ENCODE measurements around the gene PGC. TPM values are rescaled to one million over a fixed set of nuclear protein-coding genes. Genes with fewer than 3 reads are reported as not detected.

Gene PGC
- total and polyA plus RNA-seq, 4 donors: not detected

DNA sequence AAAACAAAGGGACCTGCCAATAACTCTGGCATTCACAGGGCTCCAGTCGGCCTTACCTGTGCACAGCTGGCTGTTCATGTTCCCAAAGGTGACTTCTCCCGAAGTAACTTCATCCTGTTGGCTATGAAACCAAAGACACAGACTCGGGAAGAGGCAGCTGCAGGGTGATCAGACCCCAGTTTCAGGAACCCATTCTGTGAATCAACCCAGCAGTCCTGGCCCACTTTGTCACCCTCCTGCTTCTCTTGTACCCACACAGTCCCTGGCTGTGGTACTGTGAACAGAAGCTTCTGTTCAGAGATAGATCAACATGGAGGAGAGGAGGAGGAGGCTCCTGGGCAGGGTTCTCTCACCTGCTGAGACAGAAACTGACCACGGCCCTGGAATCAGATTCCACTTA lies 8.7 kb upstream of the PGC start:
- Histone ChIP-seq H3K27ac (ENCODE audit: low read depth, low read length) (no peak overlapping the region), H3K4me3 (ENCODE audit: low read depth, low read length) (no peak overlapping the region), H3K27me3 (ENCODE audit: control insufficient read depth, insufficient read depth, low read length) (no peaks in the 10 kb centered on the region), H3K9me3 (ENCODE audit: control insufficient read depth, insufficient read depth, low read length) (no peaks in the 10 kb centered on the region), H3K36me3 (ENCODE audit: control insufficient read depth, insufficient read depth, low read length) (no peaks in the 10 kb centered on the region), H3K4me1 (ENCODE audit: control insufficient read depth, insufficient read depth, low read length) (peaks cover 7% of the 10 kb centered on the region)
- 77% methylated on average over 4 of the region's 4 CpGs for WGBS (ENCODE audit: insufficient coverage)
- DNase-seq (ENCODE audit: low read depth in 4 of 6, low spot score in 6 of 6): no peak

DNA sequence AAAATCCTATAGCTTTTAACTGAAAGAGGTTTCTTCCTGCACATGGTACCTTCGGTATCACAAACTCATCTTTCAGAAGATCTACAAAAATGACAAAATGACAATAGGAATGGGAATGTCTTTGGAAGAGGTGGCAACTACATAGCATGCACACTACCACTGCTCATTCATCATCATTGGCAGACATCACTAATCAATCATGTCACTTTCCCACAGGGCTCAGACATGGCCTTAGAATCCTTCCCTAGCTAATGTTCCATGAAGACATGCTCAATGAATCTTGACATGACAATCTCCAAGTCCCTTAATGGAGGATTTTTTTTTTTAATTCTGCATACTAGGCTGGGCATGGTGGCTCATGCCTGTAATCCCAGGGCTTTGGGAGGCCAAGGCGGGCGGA lies 3.2 kb upstream of the PGC start:
- Histone ChIP-seq H3K27ac (ENCODE audit: low read depth, low read length) (no peak overlapping the region), H3K4me1 (ENCODE audit: control insufficient read depth, insufficient read depth, low read length) (no peaks in the 10 kb centered on the region), H3K9me3 (ENCODE audit: control insufficient read depth, insufficient read depth, low read length) (no peaks in the 10 kb centered on the region), H3K27me3 (ENCODE audit: control insufficient read depth, insufficient read depth, low read length) (no peaks in the 10 kb centered on the region), H3K36me3 (ENCODE audit: control insufficient read depth, insufficient read depth, low read length) (no peaks in the 10 kb centered on the region), H3K4me3 (ENCODE audit: low read depth, low read length) (no peak overlapping the region)
- DNase-seq (ENCODE audit: low read depth in 4 of 6, low spot score in 6 of 6): no peak
- 100% methylated on average over 1 of the region's 3 CpGs for WGBS (ENCODE audit: insufficient coverage)

DNA sequence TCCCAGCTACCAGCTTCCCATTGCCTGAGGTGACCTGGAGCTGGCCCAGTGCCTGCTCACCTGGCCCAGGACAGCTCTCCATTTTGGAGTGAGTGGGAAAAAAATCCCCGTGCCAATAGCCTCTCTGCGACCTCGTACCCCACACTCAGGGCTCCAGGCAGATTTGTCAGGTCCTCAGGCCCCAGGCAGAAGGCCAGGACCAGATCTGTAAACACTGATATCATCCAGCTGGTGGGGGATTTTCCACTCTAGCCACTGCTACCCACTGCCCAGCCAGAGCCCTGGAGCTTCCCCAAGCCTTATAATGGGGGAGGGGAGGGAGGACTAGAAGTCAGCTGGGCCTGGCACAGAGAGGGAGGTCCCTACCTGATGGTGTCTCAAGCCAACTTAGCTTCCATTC lies 1.3 kb upstream of the PGC start:
- Histone ChIP-seq H3K36me3 (ENCODE audit: control insufficient read depth, insufficient read depth, low read length) (no peaks in the 10 kb centered on the region), H3K4me3 (ENCODE audit: low read depth, low read length) (no peak overlapping the region), H3K9me3 (ENCODE audit: control insufficient read depth, insufficient read depth, low read length) (no peaks in the 10 kb centered on the region), H3K4me1 (ENCODE audit: control insufficient read depth, insufficient read depth, low read length) (no peaks in the 10 kb centered on the region), H3K27me3 (ENCODE audit: control insufficient read depth, insufficient read depth, low read length) (no peaks in the 10 kb centered on the region), H3K27ac (ENCODE audit: low read depth, low read length) (no peak overlapping the region)
- 93% methylated on average over 3 of the region's 3 CpGs for WGBS (ENCODE audit: insufficient coverage)
- no peak for DNase-seq (ENCODE audit: low read depth in 4 of 6, low spot score in 6 of 6)

DNA sequence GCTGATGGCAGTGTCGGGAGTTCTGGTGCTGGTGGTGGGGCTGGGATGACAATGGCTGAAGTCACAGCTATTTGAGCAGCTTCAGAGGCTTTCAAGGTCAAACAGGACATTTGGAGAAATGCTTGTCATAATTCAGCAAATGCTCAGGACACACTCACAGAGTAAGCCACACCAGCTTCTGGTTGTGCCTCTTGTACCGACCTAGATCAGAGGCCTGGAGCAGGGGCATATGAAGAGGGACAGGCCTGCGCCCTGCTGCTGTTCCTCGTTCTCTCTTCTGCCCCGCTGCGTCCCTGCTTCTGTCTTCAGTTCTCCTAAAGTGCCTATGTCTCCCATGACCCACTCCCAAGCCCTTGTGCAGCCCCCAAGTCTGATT lies 893 bp upstream of the PGC start:
- WGBS (ENCODE audit: insufficient coverage): 97% methylated on average over 6 of the region's 6 CpGs
- Histone ChIP-seq H3K27ac (ENCODE audit: low read depth, low read length) (no peak overlapping the region), H3K4me1 (ENCODE audit: control insufficient read depth, insufficient read depth, low read length) (no peaks in the 10 kb centered on the region)

DNA sequence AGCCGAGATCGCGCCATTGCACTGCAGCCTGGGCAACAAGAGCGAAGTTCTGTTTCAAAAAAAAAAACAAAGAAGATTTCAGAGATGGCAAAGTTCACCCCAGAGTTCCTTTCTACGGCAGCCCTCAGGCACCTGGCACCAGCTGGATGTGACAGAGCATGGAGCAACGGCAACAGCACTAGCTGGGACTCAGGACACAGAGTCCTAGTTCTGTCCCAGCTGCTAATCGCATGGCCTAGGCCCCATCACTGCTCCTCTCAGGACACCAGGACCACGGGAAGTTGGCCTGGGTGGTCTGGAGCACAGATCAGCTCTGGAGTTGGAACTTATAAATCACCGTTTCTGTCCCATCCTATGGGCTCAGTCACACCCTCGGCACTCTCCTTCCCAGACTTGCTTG lies 1.1 kb downstream of the PGC start:
- Histone ChIP-seq H3K9me3 (ENCODE audit: control insufficient read depth, insufficient read depth, low read length) (no peaks in the 10 kb centered on the region), H3K27me3 (ENCODE audit: control insufficient read depth, insufficient read depth, low read length) (no peaks in the 10 kb centered on the region), H3K36me3 (ENCODE audit: control insufficient read depth, insufficient read depth, low read length) (no peaks in the 10 kb centered on the region), H3K27ac (ENCODE audit: low read depth, low read length) (no peak overlapping the region), H3K4me3 (ENCODE audit: low read depth, low read length) (no peak overlapping the region), H3K4me1 (ENCODE audit: control insufficient read depth, insufficient read depth, low read length) (no peaks in the 10 kb centered on the region)
- WGBS (ENCODE audit: insufficient coverage): 93% methylated on average over 10 of the region's 10 CpGs
- no peak for DNase-seq (ENCODE audit: low read depth in 4 of 6, low spot score in 6 of 6)

More for the DNA sequence above, 893 bp upstream of the PGC start:
- no peaks in the 10 kb centered on the region for H3K27me3 ChIP-seq (ENCODE audit: control insufficient read depth, insufficient read depth, low read length)
- DNase-seq (ENCODE audit: low read depth in 4 of 6, low spot score in 6 of 6): no peak
- H3K9me3 ChIP-seq (ENCODE audit: control insufficient read depth, insufficient read depth, low read length): no peaks in the 10 kb centered on the region
- no peaks in the 10 kb centered on the region for H3K36me3 ChIP-seq (ENCODE audit: control insufficient read depth, insufficient read depth, low read length)
- H3K4me3 ChIP-seq (ENCODE audit: low read depth, low read length): no peak overlapping the region

DNA sequence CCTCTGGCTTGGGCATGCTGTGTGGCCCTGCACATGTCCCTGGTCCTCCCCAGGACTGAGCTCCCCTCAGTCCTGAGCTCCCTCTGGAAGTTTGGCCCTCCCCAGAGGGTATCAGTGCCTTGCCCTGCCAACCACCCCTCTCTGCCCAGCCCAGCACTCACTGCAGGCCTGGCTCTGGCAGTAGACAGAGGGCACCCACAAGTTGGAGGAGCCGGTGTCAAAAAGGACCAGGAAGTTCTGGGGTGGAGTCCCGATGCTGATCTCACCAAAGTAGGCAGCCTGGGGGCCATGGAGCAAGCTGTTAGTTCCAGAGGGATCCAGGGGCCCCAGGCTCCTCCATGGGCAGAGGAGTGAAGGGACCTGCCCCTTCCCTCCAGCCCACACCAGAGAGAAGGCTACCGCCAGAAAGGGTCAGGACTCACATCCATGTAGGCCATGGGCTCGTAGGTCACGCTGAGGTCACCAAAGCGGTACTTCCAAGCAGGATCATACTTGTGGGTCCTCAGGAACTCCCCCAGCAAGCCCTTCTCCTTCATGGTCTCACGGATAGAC lies 2.9 kb downstream of the PGC start:
- H3K27ac ChIP-seq (ENCODE audit: low read depth, low read length): no peak overlapping the region
- H3K4me1 ChIP-seq (ENCODE audit: control insufficient read depth, insufficient read depth, low read length): no peaks in the 10 kb centered on the region
- DNase-seq (ENCODE audit: low read depth in 4 of 6, low spot score in 6 of 6): no peak
- H3K4me3 ChIP-seq (ENCODE audit: low read depth, low read length): no peak overlapping the region
- H3K9me3 ChIP-seq (ENCODE audit: control insufficient read depth, insufficient read depth, low read length): no peaks in the 10 kb centered on the region
- H3K27me3 ChIP-seq (ENCODE audit: control insufficient read depth, insufficient read depth, low read length): no peaks in the 10 kb centered on the region
- no peaks in the 10 kb centered on the region for H3K36me3 ChIP-seq (ENCODE audit: control insufficient read depth, insufficient read depth, low read length)
- WGBS (ENCODE audit: insufficient coverage): 95% methylated on average over 7 of the region's 7 CpGs

DNA sequence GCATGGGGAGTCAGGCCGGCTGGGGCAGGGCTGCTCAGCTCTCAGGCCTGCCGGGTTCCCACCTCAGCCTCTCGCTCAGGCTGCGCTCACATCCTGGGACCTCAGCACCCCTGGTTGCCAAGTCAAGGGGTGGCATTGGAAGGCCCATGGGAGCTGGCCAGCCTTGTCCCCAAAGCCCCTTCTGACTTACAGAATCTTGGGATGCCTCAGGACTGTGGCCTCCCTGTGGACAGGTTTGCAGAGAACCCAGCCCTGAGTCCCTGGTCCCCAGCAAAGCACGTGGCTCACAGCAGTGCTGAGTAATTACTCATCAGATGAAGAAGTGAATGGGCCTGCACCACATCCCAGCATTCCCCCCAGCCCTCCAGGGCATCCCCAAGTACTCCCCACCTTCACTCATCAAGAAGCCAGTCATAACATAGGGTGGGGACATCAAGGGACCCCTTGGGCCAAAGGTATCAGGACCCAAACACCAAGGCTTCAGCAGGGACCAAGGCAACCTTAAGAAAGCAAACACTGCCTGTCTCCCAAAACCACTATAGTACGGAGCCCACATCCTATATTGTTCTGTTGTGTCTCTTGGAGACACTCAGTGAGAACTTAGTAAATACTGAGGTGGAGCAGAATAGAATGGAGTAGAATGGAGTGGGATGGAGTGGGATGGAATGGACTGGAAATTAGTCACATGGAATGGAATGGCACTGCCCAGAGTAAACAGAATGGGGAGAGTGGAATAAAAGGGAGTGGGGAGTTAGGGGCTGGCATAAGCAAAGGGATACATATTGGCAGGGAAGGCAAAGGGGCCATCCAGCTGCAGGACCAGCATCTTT lies 3.6 kb downstream of the PGC start:
- H3K4me1 ChIP-seq (ENCODE audit: control insufficient read depth, insufficient read depth, low read length): no peaks in the 10 kb centered on the region
- no peaks in the 10 kb centered on the region for H3K9me3 ChIP-seq (ENCODE audit: control insufficient read depth, insufficient read depth, low read length)
- H3K36me3 ChIP-seq (ENCODE audit: control insufficient read depth, insufficient read depth, low read length): no peaks in the 10 kb centered on the region
- no peaks in the 10 kb centered on the region for H3K27me3 ChIP-seq (ENCODE audit: control insufficient read depth, insufficient read depth, low read length)
- no peak for DNase-seq (ENCODE audit: low read depth in 4 of 6, low spot score in 6 of 6)
- no peak overlapping the region for H3K27ac ChIP-seq (ENCODE audit: low read depth, low read length)
- no peak overlapping the region for H3K4me3 ChIP-seq (ENCODE audit: low read depth, low read length)
- WGBS (ENCODE audit: insufficient coverage): 89% methylated on average over 5 of the region's 6 CpGs

DNA sequence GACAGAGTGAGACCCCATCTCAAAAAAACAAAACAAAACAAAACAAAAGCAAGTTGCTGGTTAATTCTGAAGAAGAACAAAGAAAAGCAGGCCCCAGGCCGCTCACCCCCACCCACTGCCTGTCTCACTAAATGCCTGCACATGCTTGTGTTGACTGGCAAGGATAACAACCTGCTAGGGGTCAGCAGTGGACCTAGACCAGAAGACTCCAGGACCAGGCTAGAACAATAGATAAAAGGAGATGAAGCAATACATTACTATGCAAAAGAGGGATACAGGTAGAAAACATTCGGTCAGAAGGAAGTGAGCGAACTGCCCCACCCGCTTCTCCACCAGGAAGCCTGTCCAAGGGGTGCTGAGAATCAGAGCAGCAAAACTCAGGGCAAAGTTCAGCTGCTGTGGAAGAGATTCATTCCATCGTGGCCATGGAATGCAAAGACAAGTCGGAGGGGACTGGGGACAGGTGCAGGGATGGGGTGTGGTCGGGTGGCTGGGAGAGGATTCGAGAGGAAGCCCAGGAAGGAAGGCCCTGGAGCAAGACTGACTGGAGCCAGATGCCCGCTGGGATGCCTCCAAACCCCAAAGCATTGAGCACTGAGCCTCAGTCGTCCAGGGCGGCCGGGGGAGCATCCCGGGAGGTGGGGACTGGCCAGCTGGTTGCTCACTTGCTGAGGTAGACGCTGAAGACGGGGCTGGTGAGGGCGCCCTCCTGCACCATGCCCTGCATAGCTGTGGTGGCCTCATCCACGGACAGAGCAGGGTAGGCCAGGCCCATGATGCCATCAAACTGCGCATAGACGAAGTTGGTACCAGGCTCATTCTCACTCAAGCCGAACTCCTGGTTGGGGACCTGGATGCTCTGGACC lies 5.3 kb downstream of the PGC start:
- WGBS (ENCODE audit: insufficient coverage): 84% methylated on average over 19 of the region's 20 CpGs
- H3K27me3 ChIP-seq (ENCODE audit: control insufficient read depth, insufficient read depth, low read length): no peaks in the 10 kb centered on the region

DNA sequence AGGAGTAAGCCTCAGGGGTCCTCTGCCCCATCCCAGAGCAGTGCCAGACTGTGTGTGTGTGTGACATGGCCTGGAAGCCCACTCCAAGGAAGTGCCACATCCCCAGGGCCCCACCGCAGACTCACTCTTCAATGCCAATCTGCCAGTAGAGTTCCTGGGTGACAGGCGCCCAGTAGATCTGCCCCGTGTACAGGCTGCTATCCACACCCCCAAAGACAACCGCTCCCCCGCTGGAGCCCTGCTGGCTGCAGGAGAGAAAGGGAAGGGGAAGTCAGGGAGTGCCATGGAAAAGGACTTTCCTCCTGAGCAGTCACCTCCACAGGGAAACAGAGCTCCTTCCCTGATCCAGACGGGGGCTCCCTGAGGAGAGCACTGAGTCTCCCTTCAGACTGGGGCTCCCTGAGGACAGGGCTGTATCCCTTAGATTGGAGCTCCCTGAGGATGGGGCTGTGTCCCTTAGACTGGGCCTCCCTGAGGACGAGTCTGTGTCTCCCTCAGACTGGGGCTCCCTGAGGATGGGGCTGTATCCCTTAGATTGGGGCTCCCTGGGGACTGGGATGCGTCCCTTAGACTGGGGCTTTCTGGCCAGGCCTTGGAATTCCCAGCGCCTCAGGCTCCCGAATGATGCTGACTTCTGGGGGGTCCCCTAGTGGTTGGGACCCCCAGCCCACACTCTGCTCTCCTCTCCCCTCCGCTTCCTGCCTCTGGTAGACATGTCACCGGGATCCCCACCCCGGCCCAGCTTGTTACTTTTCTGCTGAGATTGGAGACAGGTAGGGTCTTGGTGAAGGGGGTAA lies 6.6 kb downstream of the PGC start:
- H3K27ac ChIP-seq (ENCODE audit: low read depth, low read length): no peak overlapping the region
- 80% methylated on average over 6 of the region's 13 CpGs for WGBS (ENCODE audit: insufficient coverage)
- H3K27me3 ChIP-seq (ENCODE audit: control insufficient read depth, insufficient read depth, low read length): no peaks in the 10 kb centered on the region
- H3K4me3 ChIP-seq (ENCODE audit: low read depth, low read length): no peak overlapping the region
- H3K9me3 ChIP-seq (ENCODE audit: control insufficient read depth, insufficient read depth, low read length): no peaks in the 10 kb centered on the region
- no peak for DNase-seq (ENCODE audit: low read depth in 4 of 6, low spot score in 6 of 6)
- H3K4me1 ChIP-seq (ENCODE audit: control insufficient read depth, insufficient read depth, low read length): peaks cover 11% of the 10 kb centered on the region
- no peaks in the 10 kb centered on the region for H3K36me3 ChIP-seq (ENCODE audit: control insufficient read depth, insufficient read depth, low read length)

More for the DNA sequence above, 5.3 kb downstream of the PGC start:
- no peak for DNase-seq (ENCODE audit: low read depth in 4 of 6, low spot score in 6 of 6)
- Histone ChIP-seq H3K36me3 (ENCODE audit: control insufficient read depth, insufficient read depth, low read length) (no peaks in the 10 kb centered on the region), H3K9me3 (ENCODE audit: control insufficient read depth, insufficient read depth, low read length) (no peaks in the 10 kb centered on the region), H3K4me3 (ENCODE audit: low read depth, low read length) (no peak overlapping the region), H3K27ac (ENCODE audit: low read depth, low read length) (no peak overlapping the region), H3K4me1 (ENCODE audit: control insufficient read depth, insufficient read depth, low read length) (peaks cover 1% of the 10 kb centered on the region)

Measured in spinal cord (tissue), 10 donors.